ENCODE results near the gene CSGALNACT2. TPM values are rescaled to one million over a fixed set of nuclear protein-coding genes. Genes with fewer than 3 reads are reported as not detected.

Gene CSGALNACT2
- total RNA-seq, 4 donors from 2014 or later: 14.4 to 24.1 (median 20.0) TPM

DNA sequence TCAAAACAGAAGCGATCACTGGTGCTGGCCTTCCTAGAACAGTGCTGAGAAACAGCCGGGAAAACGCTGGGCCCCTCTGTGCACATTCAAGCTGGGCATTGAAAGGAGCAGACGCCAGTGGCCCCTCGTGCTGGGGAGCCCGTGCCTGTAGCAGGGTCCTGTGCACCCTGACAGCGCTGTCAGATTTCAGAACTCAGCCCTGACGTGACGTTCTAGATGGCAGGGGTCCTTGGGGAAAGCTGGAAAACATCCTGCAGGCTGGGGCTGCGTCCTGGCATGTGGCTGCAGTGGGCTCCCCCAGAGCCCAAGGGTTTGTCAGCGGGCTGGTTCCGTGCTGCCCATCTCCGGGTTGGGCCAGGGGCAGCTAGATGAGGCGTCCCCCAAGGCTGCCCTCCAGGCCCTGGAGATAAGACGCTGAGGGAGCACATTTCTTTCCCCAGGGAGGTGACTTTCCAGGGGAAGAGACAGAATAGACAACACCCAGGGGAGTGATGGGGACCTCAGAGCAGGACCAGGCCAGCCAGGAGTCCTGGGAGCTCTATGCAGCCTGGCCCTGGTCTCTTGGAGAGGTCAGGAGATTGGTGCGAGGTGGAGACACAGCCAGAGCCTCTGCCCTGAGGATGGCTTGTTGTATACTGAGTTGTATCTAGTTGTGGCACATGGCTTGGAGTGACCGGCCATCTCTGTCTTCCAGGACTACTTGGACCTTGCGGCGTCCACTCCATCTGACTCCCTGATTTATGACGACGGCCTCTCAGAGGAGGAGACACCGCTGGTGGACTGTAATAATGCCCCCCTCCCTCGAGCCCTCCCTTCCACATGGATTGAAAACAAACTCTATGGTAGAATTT lies 12.1 kb upstream of the CSGALNACT2 start:
- H3K27me3 ChIP-seq: no peaks in the 10 kb centered on the region
- H3K4me3 ChIP-seq (replicated peaks in 1 of 3): no peak overlapping the region
- intact Hi-C loops (cut with DNase I): no loop called here
- H3K4me1 ChIP-seq: no peaks in the 10 kb centered on the region
- H3K9me3 ChIP-seq: no peaks in the 10 kb centered on the region
- WGBS, 2 donors: 85 to 91% methylated on average over 16 to 23 of the region's 23 CpGs
- H3K27ac ChIP-seq: no peak overlapping the region
- H3K36me3 ChIP-seq: no peaks in the 10 kb centered on the region
- no peak for TF ChIP-seq POLR2A (IDR thresholded peaks at IDR 0.05)
- TF ChIP-seq, protein P1, sequence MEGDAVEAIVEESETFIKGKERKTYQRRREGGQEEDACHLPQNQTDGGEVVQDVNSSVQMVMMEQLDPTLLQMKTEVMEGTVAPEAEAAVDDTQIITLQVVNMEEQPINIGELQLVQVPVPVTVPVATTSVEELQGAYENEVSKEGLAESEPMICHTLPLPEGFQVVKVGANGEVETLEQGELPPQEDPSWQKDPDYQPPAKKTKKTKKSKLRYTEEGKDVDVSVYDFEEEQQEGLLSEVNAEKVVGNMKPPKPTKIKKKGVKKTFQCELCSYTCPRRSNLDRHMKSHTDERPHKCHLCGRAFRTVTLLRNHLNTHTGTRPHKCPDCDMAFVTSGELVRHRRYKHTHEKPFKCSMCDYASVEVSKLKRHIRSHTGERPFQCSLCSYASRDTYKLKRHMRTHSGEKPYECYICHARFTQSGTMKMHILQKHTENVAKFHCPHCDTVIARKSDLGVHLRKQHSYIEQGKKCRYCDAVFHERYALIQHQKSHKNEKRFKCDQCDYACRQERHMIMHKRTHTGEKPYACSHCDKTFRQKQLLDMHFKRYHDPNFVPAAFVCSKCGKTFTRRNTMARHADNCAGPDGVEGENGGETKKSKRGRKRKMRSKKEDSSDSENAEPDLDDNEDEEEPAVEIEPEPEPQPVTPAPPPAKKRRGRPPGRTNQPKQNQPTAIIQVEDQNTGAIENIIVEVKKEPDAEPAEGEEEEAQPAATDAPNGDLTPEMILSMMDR (IDR thresholded peaks at IDR 0.05): no peak
- DNase-seq: no peak

DNA sequence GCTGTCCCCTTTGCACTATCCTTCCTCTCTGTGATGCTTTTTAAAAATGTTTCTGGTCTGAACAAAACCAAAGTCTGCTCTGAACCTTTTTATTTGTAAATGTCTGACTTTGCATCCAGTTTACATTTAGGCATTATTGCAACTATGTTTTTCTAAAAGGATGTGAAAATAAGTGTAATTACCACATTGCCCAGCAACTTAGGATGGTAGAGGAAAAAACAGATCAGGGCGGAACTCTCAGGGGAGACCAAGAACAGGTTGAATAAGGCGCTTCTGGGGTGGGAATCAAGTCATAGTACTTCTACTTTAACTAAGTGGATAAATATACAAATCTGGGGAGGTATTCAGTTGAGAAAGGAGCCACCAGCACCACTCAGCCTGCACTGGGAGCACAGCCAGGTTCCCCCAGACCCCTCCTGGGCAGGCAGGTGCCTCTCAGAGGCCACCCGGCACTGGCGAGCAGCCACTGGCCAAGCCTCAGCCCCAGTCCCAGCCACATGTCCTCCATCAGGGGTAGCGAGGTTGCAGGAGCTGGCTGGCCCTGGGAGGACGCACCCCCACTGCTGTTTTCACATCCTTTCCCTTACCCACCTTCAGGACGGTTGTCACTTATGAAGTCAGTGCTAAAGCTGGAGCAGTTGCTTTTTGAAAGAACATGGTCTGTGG lies 11.4 kb upstream of the CSGALNACT2 start:
- Histone ChIP-seq H3K4me1 (no peaks in the 10 kb centered on the region), H3K4me3 (replicated peaks in 1 of 3) (no peak overlapping the region), H3K27me3 (no peaks in the 10 kb centered on the region), H3K27ac (no peak overlapping the region), H3K36me3 (no peaks in the 10 kb centered on the region), H3K9me3 (no peaks in the 10 kb centered on the region)
- TF ChIP-seq POLR2A (IDR thresholded peaks at IDR 0.05): no peak
- TF ChIP-seq, protein P1 (IDR thresholded peaks at IDR 0.05): no peak
- no peak for DNase-seq
- 38 to 48% methylated on average over 7 of the region's 7 CpGs for WGBS, 2 donors
- intact Hi-C loops (cut with DNase I): no loop called here

DNA sequence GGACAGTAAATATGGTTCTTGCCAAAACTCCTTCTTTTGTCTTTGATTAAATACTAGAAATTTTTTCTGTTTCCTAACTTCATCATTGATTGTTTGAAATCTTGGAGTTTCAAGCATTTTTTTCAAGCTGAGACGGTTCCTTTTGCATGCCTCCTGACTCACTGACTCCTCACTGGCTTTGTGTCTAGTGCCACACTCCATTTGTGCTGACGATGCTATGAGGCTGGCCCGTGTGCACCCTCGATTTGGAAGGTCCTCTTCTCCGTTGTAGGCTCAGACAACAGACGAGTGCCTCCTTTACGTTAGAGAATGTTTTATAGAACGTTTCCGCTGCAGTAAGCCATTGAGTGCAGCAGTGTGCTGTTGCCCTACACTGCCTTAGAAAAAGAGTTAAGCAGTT lies 10.8 kb upstream of the CSGALNACT2 start:
- H3K27me3 ChIP-seq: no peaks in the 10 kb centered on the region
- H3K36me3 ChIP-seq: no peaks in the 10 kb centered on the region
- TF ChIP-seq POLR2A (IDR thresholded peaks at IDR 0.05): no peak
- TF ChIP-seq, protein P1 (IDR thresholded peaks at IDR 0.05): no peak
- WGBS, 2 donors: 40 to 51% methylated on average over 9 of the region's 9 CpGs
- no peak for DNase-seq
- H3K27ac ChIP-seq: no peak overlapping the region
- intact Hi-C loops (cut with DNase I): no loop called here
- H3K9me3 ChIP-seq: no peaks in the 10 kb centered on the region
- no peak overlapping the region for H3K4me3 ChIP-seq (replicated peaks in 1 of 3)
- no peaks in the 10 kb centered on the region for H3K4me1 ChIP-seq

DNA sequence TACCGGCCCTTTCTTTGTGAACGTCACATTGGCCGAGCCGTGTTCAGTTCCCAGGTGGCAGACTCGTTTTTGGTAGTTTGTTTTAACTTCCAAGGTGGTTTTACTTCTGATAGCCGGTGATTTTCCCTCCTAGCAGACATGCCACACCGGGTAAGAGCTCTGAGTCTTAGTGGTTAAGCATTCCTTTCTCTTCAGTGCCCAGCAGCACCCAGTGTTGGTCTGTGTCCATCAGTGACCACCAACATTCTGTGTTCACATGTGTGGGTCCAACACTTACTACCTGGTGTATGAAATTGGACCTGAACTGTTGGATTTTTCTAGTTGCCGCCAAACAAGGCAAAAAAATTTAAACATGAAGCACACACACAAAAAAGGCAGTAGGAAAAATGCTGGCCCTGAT lies 9.9 kb upstream of the CSGALNACT2 start:
- WGBS, 2 donors: 83 to 85% methylated on average over 8 of the region's 8 CpGs

More for the DNA sequence above, 9.9 kb upstream of the CSGALNACT2 start:
- H3K9me3 ChIP-seq: no peaks in the 10 kb centered on the region
- no peak overlapping the region for H3K4me3 ChIP-seq (replicated peaks in 1 of 3)
- DNase-seq: no peak
- intact Hi-C loops (cut with DNase I): no loop called here
- no peaks in the 10 kb centered on the region for H3K4me1 ChIP-seq
- no peaks in the 10 kb centered on the region for H3K36me3 ChIP-seq
- H3K27me3 ChIP-seq: no peaks in the 10 kb centered on the region
- no peak for TF ChIP-seq POLR2A (IDR thresholded peaks at IDR 0.05)
- TF ChIP-seq, protein P1 (IDR thresholded peaks at IDR 0.05): no peak
- H3K27ac ChIP-seq: no peak overlapping the region

Measured in thyroid gland (tissue), 4 donors.